GM23338 (cell line): ENCODE measurements around the gene NLK.
"Not testable (repeated sequence)": the region's sequence is repeated elsewhere in the genome, so short reads cannot be mapped to it uniquely, and the experiment has no call there.

ENCODE experiments used
- CTCF ChIP-seq, 2 experiments: fragments of 200-600 bp in 1 of 2; sonication (generic) in 1 of 2; conservative IDR thresholded peaks; 2 replicates each; pipeline versions ENCODE4 v1.5.1 to v1.6.1; 2016 to 2017; ENCODE audit warnings: antibody characterized with exemption in 2 of 2, low read depth in 2 of 2, mild to moderate bottlenecking in 2 of 2, moderate library complexity in 1 of 2
- EZH2 ChIP-seq: fragments of 200-600 bp; sonication (generic); IDR thresholded peaks from one replicate; pipeline ENCODE4 v1.8.0; 2017; ENCODE audit warnings: antibody characterized with exemption, mild to moderate bottlenecking, low read depth; ENCODE audit not compliant: unreplicated experiment
- EZH2phosphoT487 ChIP-seq: fragments of 200-600 bp; sonication (generic); IDR thresholded peaks from one replicate; pipeline ENCODE4 v1.8.1; 2018; ENCODE audit warnings: antibody characterized with exemption; ENCODE audit not compliant: unreplicated experiment
- POLR2AphosphoS5 ChIP-seq: IDR thresholded peaks from 2 replicates; pipeline ENCODE4 v1.6.1; 2016; ENCODE audit warnings: antibody characterized with exemption, low read depth

DNA sequence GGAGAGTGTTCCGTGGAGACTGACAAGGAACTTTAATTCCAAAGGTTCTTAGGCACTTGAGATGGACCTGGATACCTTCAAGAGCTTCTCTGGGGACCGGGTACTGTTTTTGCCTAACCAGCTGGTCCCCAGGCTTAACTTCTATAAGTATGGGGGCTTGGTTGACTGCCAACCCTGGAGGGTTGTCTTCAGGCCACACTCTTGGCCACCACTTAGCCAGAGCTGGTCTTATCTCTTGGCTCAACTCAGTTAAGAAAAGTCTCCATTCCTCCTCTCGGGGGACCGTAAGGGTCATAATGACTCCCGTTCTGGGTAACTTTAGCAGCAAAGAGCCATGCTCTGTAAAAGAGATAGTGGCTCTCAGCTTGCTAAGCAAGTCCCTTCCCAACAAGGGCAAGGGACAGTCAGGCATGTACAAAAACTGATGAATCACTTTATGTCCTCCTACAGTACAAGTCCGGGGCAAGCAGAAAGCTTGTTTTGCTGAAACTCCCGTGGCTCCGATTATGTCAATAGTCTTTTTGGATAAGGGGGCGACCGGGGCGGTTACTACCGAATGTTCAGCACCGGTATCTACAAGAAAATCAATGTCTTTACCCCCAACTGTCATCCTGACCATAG is 193.7 kb downstream of the NLK start:
- not testable (repeated sequence) for TF ChIP-seq CTCF (conservative IDR thresholded peaks at IDR 0.05; ENCODE audit: low read depth in 2 of 2); EZH2phosphoT487; EZH2; POLR2AphosphoS5
